HL-60 (cell line): ENCODE data around the gene PRMT7.

ENCODE experiments used
- DNase-seq, 2 experiments: peaks; one replicate each; pipeline ENCODE4 v3.0.0-alpha.2; 2010 to 2020; ENCODE audit warnings: low read depth in 1 of 2, low spot score in 1 of 2
- H3K27ac ChIP-seq: fragments of 250-450 bp; sonication (Bioruptor Pico); replicated peaks from 2 replicates; pipeline ENCODE4 v1.5.1; 2020; ENCODE audit warnings: mild to moderate bottlenecking, moderate library complexity
- H3K27me3 ChIP-seq: fragments of 250-450 bp; sonication (Bioruptor Pico); 2 replicates; pipeline ENCODE4 v1.5.1; 2021; ENCODE audit warnings: mild to moderate bottlenecking, moderate library complexity; ENCODE audit not compliant: insufficient read depth, poor library complexity, severe bottlenecking
- H3K4me3 ChIP-seq: replicated peaks from 2 replicates; pipeline ENCODE4 v1.5.1; 2011; ENCODE audit warnings: mild to moderate bottlenecking, control low read depth, low read length; ENCODE audit not compliant: insufficient read depth
- GABPA ChIP-seq: IDR thresholded peaks from 2 replicates; pipeline ENCODE4 v1.6.1; 2012; ENCODE audit warnings: low read depth
- POLR2AphosphoS5 ChIP-seq: IDR thresholded peaks from 2 replicates; pipeline ENCODE4 v1.6.1; 2012; ENCODE audit warnings: low read depth
- SPI1 ChIP-seq: IDR thresholded peaks from 2 replicates; pipeline ENCODE4 v1.6.1; 2012; ENCODE audit warnings: low read depth, mild to moderate bottlenecking, borderline replicate concordance
- TF ChIP-seq, protein P1 (sequence below): IDR thresholded peaks from one replicate; pipeline ENCODE4 v1.5.1; 2011; ENCODE audit warnings: low read length, control low read depth, inconsistent platforms; ENCODE audit not compliant: insufficient read depth
- TF ChIP-seq, protein P2 (sequence below): IDR thresholded peaks from 2 replicates; pipeline ENCODE4 v1.6.1; 2012; ENCODE audit warnings: low read depth; ENCODE audit not compliant: insufficient replicate concordance

The PRMT7 gene

DNA sequence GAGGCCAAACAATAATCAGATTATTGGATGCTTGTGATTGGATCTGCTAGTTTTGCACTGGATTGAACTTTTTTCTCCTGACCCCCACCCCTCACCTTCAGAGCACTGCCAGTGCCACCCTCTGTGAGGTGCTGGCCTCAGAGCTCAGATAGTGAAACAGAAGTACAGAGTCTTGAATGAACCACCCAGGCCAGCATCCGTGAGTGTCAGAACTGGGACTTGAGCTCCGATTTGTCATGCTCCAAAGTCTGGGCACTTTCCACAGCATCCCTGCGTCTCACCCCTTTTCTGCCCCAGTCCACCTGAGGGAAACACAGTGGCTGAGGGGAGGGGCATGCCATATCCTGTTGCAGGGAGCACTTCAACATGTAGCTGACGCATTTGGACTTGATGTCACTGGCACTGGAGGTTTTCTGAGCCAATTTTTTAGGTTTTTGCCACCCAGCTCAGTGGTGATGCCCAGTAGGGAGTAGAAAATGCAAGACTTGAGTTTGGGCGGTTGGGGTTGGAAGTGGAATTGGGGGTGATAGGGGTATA, 90.2 kb downstream of the PRMT7 start:
- Histone ChIP-seq H3K27me3 (no peaks in the 10 kb centered on the region), H3K27ac (no peak overlapping the region), H3K4me3 (no peak overlapping the region)
- no peak for TF ChIP-seq GABPA
- TF ChIP-seq, protein P1, sequence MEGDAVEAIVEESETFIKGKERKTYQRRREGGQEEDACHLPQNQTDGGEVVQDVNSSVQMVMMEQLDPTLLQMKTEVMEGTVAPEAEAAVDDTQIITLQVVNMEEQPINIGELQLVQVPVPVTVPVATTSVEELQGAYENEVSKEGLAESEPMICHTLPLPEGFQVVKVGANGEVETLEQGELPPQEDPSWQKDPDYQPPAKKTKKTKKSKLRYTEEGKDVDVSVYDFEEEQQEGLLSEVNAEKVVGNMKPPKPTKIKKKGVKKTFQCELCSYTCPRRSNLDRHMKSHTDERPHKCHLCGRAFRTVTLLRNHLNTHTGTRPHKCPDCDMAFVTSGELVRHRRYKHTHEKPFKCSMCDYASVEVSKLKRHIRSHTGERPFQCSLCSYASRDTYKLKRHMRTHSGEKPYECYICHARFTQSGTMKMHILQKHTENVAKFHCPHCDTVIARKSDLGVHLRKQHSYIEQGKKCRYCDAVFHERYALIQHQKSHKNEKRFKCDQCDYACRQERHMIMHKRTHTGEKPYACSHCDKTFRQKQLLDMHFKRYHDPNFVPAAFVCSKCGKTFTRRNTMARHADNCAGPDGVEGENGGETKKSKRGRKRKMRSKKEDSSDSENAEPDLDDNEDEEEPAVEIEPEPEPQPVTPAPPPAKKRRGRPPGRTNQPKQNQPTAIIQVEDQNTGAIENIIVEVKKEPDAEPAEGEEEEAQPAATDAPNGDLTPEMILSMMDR: no peak
- no peak for TF ChIP-seq POLR2AphosphoS5
- TF ChIP-seq, protein P2, sequence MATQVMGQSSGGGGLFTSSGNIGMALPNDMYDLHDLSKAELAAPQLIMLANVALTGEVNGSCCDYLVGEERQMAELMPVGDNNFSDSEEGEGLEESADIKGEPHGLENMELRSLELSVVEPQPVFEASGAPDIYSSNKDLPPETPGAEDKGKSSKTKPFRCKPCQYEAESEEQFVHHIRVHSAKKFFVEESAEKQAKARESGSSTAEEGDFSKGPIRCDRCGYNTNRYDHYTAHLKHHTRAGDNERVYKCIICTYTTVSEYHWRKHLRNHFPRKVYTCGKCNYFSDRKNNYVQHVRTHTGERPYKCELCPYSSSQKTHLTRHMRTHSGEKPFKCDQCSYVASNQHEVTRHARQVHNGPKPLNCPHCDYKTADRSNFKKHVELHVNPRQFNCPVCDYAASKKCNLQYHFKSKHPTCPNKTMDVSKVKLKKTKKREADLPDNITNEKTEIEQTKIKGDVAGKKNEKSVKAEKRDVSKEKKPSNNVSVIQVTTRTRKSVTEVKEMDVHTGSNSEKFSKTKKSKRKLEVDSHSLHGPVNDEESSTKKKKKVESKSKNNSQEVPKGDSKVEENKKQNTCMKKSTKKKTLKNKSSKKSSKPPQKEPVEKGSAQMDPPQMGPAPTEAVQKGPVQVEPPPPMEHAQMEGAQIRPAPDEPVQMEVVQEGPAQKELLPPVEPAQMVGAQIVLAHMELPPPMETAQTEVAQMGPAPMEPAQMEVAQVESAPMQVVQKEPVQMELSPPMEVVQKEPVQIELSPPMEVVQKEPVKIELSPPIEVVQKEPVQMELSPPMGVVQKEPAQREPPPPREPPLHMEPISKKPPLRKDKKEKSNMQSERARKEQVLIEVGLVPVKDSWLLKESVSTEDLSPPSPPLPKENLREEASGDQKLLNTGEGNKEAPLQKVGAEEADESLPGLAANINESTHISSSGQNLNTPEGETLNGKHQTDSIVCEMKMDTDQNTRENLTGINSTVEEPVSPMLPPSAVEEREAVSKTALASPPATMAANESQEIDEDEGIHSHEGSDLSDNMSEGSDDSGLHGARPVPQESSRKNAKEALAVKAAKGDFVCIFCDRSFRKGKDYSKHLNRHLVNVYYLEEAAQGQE: no peak
- no peak for TF ChIP-seq SPI1
- no peak for DNase-seq

DNA sequence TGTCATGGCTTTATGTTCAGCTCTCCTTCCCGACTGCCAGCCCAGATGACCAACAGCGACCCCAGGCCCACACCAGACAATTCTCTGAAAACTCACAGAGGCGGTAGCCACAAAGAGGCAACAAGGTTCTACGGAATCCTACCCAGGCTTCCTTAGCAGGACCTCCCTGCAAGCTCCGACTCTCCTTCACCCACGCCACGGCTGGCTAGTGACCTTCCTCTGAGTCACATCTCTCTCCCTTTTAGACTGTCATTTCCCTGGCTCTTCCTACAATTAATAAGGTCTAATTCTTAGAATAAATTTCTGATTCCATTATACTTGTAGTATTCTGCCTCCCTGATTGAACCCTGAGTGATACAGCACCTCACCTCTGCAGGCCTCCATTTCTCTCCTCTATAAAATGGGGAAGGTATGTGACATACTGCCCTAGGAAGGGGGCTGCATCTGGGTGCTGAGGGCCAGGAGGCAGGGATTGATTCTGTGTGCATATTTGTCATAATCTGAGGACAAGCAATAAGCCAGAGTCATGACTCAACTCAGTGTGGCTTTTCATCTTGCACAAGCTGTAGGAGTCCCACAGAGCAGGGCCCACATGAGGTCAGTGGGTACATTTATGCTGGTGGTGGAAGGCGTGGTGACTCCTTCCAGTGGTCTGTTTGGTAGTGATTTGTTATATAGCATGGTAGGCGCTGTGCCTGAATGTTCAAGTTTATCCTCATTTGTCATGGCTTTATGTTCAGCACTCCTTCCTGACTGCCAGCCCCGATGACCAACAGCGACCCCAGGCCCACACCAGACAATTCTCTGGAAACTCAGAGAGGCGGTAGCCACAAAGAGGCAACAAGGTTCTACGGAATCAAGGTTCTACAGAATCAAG, 91.3 kb downstream of the PRMT7 start:
- H3K27me3 ChIP-seq: no peaks in the 10 kb centered on the region
- peak in 1 of 2 experiments; percentile 54 for DNase-seq
- TF ChIP-seq, protein P1: no peak
- TF ChIP-seq POLR2AphosphoS5 (no peak), SPI1 (no peak), GABPA (no peak)
- TF ChIP-seq, protein P2: no peak
- no peak overlapping the region for H3K27ac ChIP-seq
- H3K4me3 ChIP-seq: no peak overlapping the region

DNA sequence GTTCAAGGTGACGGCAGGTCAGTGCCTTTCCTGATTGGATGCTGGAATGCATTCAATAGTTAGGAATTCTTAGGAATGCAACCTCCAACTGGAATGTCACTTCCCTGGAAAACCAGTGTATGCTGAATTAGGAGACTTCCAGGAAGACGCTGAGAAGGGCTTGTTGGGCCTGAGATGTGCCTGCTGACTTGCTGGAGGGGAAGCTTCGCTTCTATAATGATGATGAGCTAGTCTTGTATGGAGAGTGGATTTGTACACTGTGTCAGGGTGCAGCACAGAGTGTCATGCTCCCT, 91.9 kb downstream of the PRMT7 start:
- Histone ChIP-seq H3K27ac (no peak overlapping the region), H3K27me3 (no peaks in the 10 kb centered on the region), H3K4me3 (no peak overlapping the region)
- no peak for DNase-seq
- TF ChIP-seq, protein P1: no peak
- TF ChIP-seq SPI1: no peak

DNA sequence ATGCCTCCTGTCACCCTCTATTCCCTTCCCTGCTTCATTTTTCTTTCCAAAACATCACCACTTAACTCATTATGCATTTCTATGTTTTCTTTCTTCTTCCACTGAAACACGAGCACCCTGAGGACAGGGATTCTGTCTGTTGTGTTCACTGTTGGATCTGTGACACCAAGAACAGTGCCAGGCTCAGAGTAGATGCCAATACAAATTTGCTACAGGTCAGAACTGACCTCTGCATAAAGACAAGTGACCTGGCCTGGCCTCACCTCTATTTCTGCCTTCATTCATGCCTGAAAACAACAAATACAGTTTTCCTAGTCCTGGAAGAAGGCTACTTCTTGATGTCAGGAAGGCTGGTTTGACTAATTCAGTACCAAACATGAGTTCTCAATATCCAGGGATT, 92.4 kb downstream of the PRMT7 start:
- Histone ChIP-seq H3K27ac (no peak overlapping the region), H3K27me3 (no peaks in the 10 kb centered on the region), H3K4me3 (no peak overlapping the region)
- no peak for DNase-seq
- TF ChIP-seq SPI1 (no peak), POLR2AphosphoS5 (no peak), GABPA (no peak)
- TF ChIP-seq, protein P2: no peak
- TF ChIP-seq, protein P1: no peak
